NCI-H446 (cell line): ENCODE data around the gene STMN3.
"Not testable (repeated sequence)": the region's sequence is repeated elsewhere in the genome, so short reads cannot be mapped to it uniquely, and the experiment has no call there.

Source experiments
- DNase-seq, 2 experiments: peaks; one replicate each; lab custom pipeline; 2025; lab: John Stamatoyannopoulos, UW

The STMN3 gene

GRCh38 chr20:63612276-63612931 lies 40.8 kb downstream of the STMN3 start:
- no peak for DNase-seq

GRCh38 chr20:63611646-63612045 lies 41.6 kb downstream of the STMN3 start:
- no peak for DNase-seq

- DNase-seq: no peak
Observed at GRCh38 chr20:63610581-63611435, 42.4 kb downstream of the STMN3 start.

GRCh38 chr20:63606686-63607085 lies 46.5 kb downstream of the STMN3 start:
- DNase-seq: no peak

- no peak for DNase-seq
Observed at GRCh38 chr20:63602321-63602720, 50.9 kb downstream of the STMN3 start.

GRCh38 chr20:63601679-63602078 lies 51.5 kb downstream of the STMN3 start:
- not testable (repeated sequence) for DNase-seq

GRCh38 chr20:63599396-63600050 lies 53.7 kb downstream of the STMN3 start:
- no peak for DNase-seq

- DNase-seq: no peak
Observed at GRCh38 chr20:63598479-63599395, 54.5 kb downstream of the STMN3 start.

- no peak for DNase-seq
Observed at GRCh38 chr20:63597651-63598478, 55.4 kb downstream of the STMN3 start.

GRCh38 chr20:63596423-63596822 lies 56.8 kb downstream of the STMN3 start:
- DNase-seq: no peak

GRCh38 chr20:63595416-63596127 lies 57.7 kb downstream of the STMN3 start:
- DNase-seq: no peak

GRCh38 chr20:63594043-63594561 lies 59.1 kb downstream of the STMN3 start:
- DNase-seq: no peak

GRCh38 chr20:63592661-63593060 lies 60.6 kb downstream of the STMN3 start:
- no peak for DNase-seq

- no peak for DNase-seq
Observed at GRCh38 chr20:63591786-63592355, 61.4 kb downstream of the STMN3 start.

GRCh38 chr20:63591147-63591533 lies 62.1 kb downstream of the STMN3 start:
- DNase-seq: no peak

GRCh38 chr20:63590218-63591146 lies 62.7 kb downstream of the STMN3 start:
- no peak for DNase-seq
